Colonic mucosa (tissue), 4 donors: ENCODE results near the gene FLACC1. TPM values are rescaled to one million over a fixed set of nuclear protein-coding genes. Genes with fewer than 3 reads are reported as not detected.

ENCODE experiments used
- DNase-seq: peaks from one replicate; pipeline ENCODE4 v3.0.0-alpha.2; 2020
- H3K27ac ChIP-seq: fragments of 200-600 bp; one replicate; pipeline ENCODE4 v1.8.0; 2021
- H3K27me3 ChIP-seq: fragments of 200-600 bp; one replicate; pipeline ENCODE4 v1.8.0; 2021
- H3K36me3 ChIP-seq: fragments of 200-600 bp; one replicate; pipeline ENCODE4 v1.8.0; 2021
- H3K4me1 ChIP-seq: fragments of 200-600 bp; one replicate; pipeline ENCODE4 v1.8.0; 2021; ENCODE audit warnings: mild to moderate bottlenecking
- H3K4me3 ChIP-seq: fragments of 200-600 bp; one replicate; pipeline ENCODE4 v1.8.0; 2021
- H3K9ac ChIP-seq, 2 donors: one replicate each; pipeline ENCODE4 v1.7.0; 2013; ENCODE audit warnings: control low read depth in 2 of 2, low read depth in 2 of 2, low read length in 2 of 2
- H3K9me3 ChIP-seq: fragments of 200-600 bp; one replicate; pipeline ENCODE4 v1.8.0; 2021
- intact Hi-C: fragments of 100-400 bp; cut with DNase I; formaldehyde crosslinking; loops from one replicate; pipeline ENCODE4 v1.14.1; 2022
- total RNA-seq, 2 donors: library from RNA; stranded (reverse); fragmentation: NEBNext Ultra II Directional in 1 of 2; extraction: Animal tissue kit (Norgen Biotek cat#: 25700) in 1 of 2; gene quantifications; one replicate each; pipeline ENCODE4 v1.2.1, GENCODE V29; 2021
- TF ChIP-seq, protein P1 (sequence below): fragments of 200-600 bp; IDR thresholded peaks from one replicate; pipeline ENCODE4 v1.8.0; 2022; ENCODE audit warnings: antibody characterized with exemption, mild to moderate bottlenecking
- donor health status: healthy.
- donor health status: DM: no; HTN: no; CAD: no.
- donor health status: DM: no; HTN: no; CAD: no.

The FLACC1 gene
- total RNA-seq, 2 donors from 2014 or later: 0.32 to 2.1 TPM

DNA sequence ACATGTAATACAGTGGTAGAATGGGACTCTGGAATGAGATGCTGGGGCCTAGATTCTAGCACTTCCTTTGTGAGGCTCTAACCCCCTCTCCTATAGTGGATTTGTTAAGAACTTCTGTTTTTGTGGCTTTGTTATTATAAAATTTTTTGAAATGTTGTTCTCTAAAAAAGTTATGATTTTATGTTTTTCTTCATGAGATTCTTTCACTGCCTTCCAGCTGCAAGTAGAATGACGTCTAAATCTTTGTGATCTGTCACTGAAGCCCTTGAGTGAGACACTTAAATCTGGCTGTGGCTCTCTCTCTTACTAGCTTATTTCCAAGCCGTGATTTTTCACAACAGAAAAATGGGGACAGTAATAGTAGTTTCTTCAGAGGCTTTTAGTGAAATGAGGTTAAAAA is 95.2 kb downstream of the FLACC1 start:
- peak overlapping the region; percentile 4 for H3K27ac ChIP-seq
- DNase-seq: no peak
- no peaks in the 10 kb centered on the region for H3K36me3 ChIP-seq
- H3K4me1 ChIP-seq: no peaks in the 10 kb centered on the region
- H3K4me3 ChIP-seq: no peak overlapping the region
- no peaks in the 10 kb centered on the region for H3K9me3 ChIP-seq
- TF ChIP-seq, protein P1, sequence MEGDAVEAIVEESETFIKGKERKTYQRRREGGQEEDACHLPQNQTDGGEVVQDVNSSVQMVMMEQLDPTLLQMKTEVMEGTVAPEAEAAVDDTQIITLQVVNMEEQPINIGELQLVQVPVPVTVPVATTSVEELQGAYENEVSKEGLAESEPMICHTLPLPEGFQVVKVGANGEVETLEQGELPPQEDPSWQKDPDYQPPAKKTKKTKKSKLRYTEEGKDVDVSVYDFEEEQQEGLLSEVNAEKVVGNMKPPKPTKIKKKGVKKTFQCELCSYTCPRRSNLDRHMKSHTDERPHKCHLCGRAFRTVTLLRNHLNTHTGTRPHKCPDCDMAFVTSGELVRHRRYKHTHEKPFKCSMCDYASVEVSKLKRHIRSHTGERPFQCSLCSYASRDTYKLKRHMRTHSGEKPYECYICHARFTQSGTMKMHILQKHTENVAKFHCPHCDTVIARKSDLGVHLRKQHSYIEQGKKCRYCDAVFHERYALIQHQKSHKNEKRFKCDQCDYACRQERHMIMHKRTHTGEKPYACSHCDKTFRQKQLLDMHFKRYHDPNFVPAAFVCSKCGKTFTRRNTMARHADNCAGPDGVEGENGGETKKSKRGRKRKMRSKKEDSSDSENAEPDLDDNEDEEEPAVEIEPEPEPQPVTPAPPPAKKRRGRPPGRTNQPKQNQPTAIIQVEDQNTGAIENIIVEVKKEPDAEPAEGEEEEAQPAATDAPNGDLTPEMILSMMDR: no peak
- H3K9ac ChIP-seq: no peak overlapping the region
- H3K27me3 ChIP-seq: no peaks in the 10 kb centered on the region
- intact Hi-C loops: no loop called here

DNA sequence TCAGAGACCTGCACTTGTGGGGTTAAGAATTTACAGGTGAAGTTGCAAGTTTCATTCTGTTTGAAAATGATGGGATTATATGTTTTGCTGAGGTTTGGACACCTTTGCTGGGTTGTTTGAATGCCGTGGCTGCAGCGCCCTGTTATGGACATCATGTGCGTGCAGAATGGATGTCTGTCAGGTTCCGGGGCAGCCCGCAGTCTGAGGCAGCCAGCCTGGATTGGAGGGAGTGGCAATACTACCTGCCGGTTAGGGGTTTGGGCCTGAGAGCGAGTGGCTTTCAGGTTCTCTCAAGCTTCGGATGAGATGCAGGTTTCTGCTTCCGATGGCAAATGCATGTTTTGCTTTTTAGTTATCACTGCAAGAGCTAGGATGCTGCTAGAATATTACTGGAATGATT is 95.7 kb downstream of the FLACC1 start:
- Histone ChIP-seq H3K4me1 (no peaks in the 10 kb centered on the region), H3K36me3 (no peaks in the 10 kb centered on the region), H3K27ac (peak overlapping the region; percentile 4), H3K4me3 (peak overlapping the region; percentile 14), H3K9ac (peak overlapping the region in 1 of 2 donors; percentile 66), H3K27me3 (no peaks in the 10 kb centered on the region), H3K9me3 (no peaks in the 10 kb centered on the region)
- intact Hi-C loops: no loop called here
- TF ChIP-seq, protein P1: no peak
- peak; percentile 59 for DNase-seq

GRCh38 chr2:201260302-201260800 is 96.8 kb downstream of the FLACC1 start, which contains the start of gene CASP8:
CASP8 (plus strand) TSS chr2:201260536; CDS start chr2:201266487, 5,951 bp downstream.
- no peaks in the 10 kb centered on the region for H3K9me3 ChIP-seq
- TF ChIP-seq, protein P1: no peak
- H3K27me3 ChIP-seq: no peaks in the 10 kb centered on the region
- peak within 1 kb of the TSS; percentile 54 to 66 for H3K9ac ChIP-seq
- H3K36me3 ChIP-seq: no peaks in the 10 kb centered on the region
- no peaks in the 10 kb centered on the region for H3K4me1 ChIP-seq
- peak within 1 kb of the TSS; percentile 93 for H3K27ac ChIP-seq
- H3K4me3 ChIP-seq: peak within 1 kb of the TSS; percentile 14
- intact Hi-C loops: no loop called here
- no peak for DNase-seq

DNA sequence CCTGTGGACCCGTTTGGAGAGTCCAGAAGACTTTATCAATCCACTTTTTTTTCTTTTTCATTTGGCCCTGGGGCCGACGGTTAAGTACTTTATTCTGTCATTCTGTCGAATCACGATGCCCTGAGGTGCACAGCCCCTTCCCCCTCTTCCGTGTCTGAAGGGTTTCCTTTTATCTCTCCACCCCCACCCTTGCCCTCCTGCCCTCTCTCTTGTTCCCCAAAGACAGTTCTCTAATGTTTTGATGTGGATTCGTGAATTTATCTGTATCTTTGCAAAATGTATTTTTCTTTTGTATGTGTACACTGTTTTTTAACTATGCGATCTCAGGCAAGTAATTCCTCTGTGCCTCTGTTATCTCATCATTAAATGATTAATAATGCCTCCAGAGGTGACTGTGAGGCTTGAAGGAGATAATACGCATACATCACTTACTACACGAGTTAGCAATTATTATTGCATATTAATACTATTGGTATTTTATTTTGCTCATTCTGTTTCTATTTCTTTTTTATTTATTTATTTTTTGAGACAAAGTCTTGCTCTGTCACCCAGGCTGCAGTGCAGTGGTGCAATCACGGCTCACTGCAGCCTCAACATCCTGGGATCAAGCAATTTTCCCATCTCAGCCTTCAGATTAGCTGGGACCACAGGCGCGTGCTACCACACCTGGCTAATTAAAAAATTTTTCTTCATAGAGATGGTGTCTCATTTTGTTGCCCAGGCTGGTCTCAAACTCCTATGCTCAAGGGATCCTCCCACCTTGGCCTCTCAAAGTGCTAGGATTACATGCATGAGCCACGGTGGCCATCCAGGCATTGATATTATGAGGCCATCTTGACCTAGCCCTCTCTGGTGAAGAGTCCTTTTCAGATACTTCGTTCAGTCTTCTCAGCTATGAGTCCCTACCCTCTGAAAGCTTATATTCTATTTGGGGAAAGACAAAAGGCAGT is 98.2 kb downstream of the FLACC1 start:
- DNase-seq: peak; percentile 22
- H3K36me3 ChIP-seq: no peaks in the 10 kb centered on the region
- no peaks in the 10 kb centered on the region for H3K9me3 ChIP-seq
- H3K4me1 ChIP-seq: no peaks in the 10 kb centered on the region
- peak overlapping the region; percentile 93 for H3K27ac ChIP-seq
- TF ChIP-seq, protein P1: no peak
- peak overlapping the region; percentile 45 for H3K4me3 ChIP-seq
- no peaks in the 10 kb centered on the region for H3K27me3 ChIP-seq
- peak overlapping the region; percentile 79 to 92 for H3K9ac ChIP-seq
- intact Hi-C loops: no loop called here

DNA sequence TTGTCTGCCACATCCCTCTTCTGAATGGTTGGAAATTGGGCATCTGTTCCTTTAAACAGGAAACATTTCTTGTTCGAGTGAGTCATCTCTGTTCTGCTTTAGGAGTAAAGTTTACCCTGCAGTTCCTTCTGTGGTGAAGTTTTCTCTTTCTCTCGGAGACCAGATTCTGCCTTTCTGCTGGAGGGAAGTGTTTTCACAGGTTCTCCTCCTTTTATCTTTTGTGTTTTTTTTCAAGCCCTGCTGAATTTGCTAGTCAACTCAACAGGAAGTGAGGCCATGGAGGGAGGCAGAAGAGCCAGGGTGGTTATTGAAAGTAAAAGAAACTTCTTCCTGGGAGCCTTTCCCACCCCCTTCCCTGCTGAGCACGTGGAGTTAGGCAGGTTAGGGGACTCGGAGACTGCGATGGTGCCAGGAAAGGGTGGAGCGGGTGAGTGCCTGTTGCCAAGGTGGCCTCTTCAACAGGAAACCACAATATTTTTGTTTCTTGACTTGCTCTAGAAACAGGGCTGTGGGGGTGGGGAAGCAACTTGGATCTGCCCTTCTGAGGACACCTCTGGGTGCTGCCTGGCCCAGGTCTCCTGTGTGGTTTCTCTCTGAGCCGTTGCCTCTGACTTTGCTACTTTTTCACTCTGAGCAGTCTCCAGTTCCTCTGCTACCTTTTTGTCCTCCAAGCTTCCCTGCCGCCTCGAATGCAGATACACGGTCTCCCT is 99.0 kb downstream of the FLACC1 start:
- Histone ChIP-seq H3K9me3 (no peaks in the 10 kb centered on the region), H3K27ac (peak overlapping the region; percentile 93), H3K4me1 (no peaks in the 10 kb centered on the region), H3K27me3 (no peaks in the 10 kb centered on the region), H3K36me3 (no peaks in the 10 kb centered on the region), H3K4me3 (peak overlapping the region; percentile 45), H3K9ac (peak overlapping the region; percentile 79 to 92)
- intact Hi-C loops: no loop called here
- TF ChIP-seq, protein P1: no peak
- DNase-seq: peak; percentile 90
